HG02642 (cell line): ENCODE results near the gene TOGARAM1.

Experiments used
- ATAC-seq: cut with Tn5 transposase; IDR thresholded peaks from one replicate; pipeline ENCODE4 v1.9.1; 2021; ENCODE audit warnings: mild to moderate bottlenecking; ENCODE audit not compliant: unreplicated experiment, poor library complexity

The TOGARAM1 gene

GRCh38 chr14:44963044-44963528 is 1.1 kb downstream of the TOGARAM1 start:
- ATAC-seq: no peak

GRCh38 chr14:44963775-44964380 is 1.9 kb downstream of the TOGARAM1 start:
- no peak for ATAC-seq

GRCh38 chr14:44966601-44967336 is 4.8 kb downstream of the TOGARAM1 start:
- ATAC-seq: no peak

- ATAC-seq: no peak
Observed at GRCh38 chr14:44968714-44969113, 6.7 kb downstream of the TOGARAM1 start.

- peak; percentile 60 for ATAC-seq
Observed at GRCh38 chr14:44970907-44971306, 8.9 kb downstream of the TOGARAM1 start.

GRCh38 chr14:44971459-44971858 is 9.5 kb downstream of the TOGARAM1 start:
- ATAC-seq: no peak

- no peak for ATAC-seq
Observed at GRCh38 chr14:44979273-44979672, 17.3 kb downstream of the TOGARAM1 start.

- no peak for ATAC-seq
Observed at GRCh38 chr14:44979740-44980356, 17.9 kb downstream of the TOGARAM1 start.

GRCh38 chr14:44981198-44981597 is 19.2 kb downstream of the TOGARAM1 start:
- no peak for ATAC-seq

- no peak for ATAC-seq
Observed at GRCh38 chr14:44982594-44982993, 20.6 kb downstream of the TOGARAM1 start.

GRCh38 chr14:44988694-44989093 is 26.7 kb downstream of the TOGARAM1 start:
- no peak for ATAC-seq

GRCh38 chr14:44989497-44990440 is 27.8 kb downstream of the TOGARAM1 start:
- no peak for ATAC-seq

GRCh38 chr14:44990533-44990932 is 28.5 kb downstream of the TOGARAM1 start:
- ATAC-seq: no peak

GRCh38 chr14:44995196-44995595 is 33.2 kb downstream of the TOGARAM1 start:
- no peak for ATAC-seq

- ATAC-seq: no peak
Observed at GRCh38 chr14:44995770-44996294, 33.8 kb downstream of the TOGARAM1 start.

GRCh38 chr14:45003924-45004323 is 41.9 kb downstream of the TOGARAM1 start:
- no peak for ATAC-seq

- ATAC-seq: no peak
Observed at GRCh38 chr14:45015133-45015532, 53.1 kb downstream of the TOGARAM1 start.

- no peak for ATAC-seq
Observed at GRCh38 chr14:45028107-45028626, 66.2 kb downstream of the TOGARAM1 start.

- no peak for ATAC-seq
Observed at GRCh38 chr14:45034730-45035129, 72.7 kb downstream of the TOGARAM1 start.

- no peak for ATAC-seq
Observed at GRCh38 chr14:45038256-45038655, 76.3 kb downstream of the TOGARAM1 start.
